HepG2 (cell line): ENCODE results near the gene TUBA8. TPM values are rescaled to one million over a fixed set of nuclear protein-coding genes. Genes with fewer than 3 reads are reported as not detected.
A peak's percentile ranks its signal among the peaks of the same experiment; 100 is the strongest.

ENCODE experiments used
- KLF9 ChIP-seq: IDR thresholded peaks from 2 replicates; pipeline ENCODE4 v1.6.1; 2016; ENCODE audit warnings: low read depth
- NAIF1 ChIP-seq: sonication (generic); formaldehyde crosslinking; IDR thresholded peaks from 2 replicates; pipeline ENCODE4 v1.5.0; 2020; ENCODE audit warnings: mild to moderate bottlenecking, missing genetic modification reagents, borderline replicate concordance
- SMYD3 ChIP-seq: sonication (generic); formaldehyde crosslinking; IDR thresholded peaks from 2 replicates; pipeline ENCODE4 v1.8.1; 2023; ENCODE audit warnings: mild to moderate bottlenecking, missing genetic modification reagents
- SNRNP70 ChIP-seq: fragments of 200-400 bp; formaldehyde crosslinking; IDR thresholded peaks from 2 replicates; pipeline ENCODE4 v1.6.1; 2017; ENCODE audit warnings: mild to moderate bottlenecking, low read depth, low read length, moderate library complexity
- SRSF1 ChIP-seq: fragments of 200-400 bp; formaldehyde crosslinking; optimal IDR thresholded peaks from 2 replicates; pipeline ENCODE3; 2017; ENCODE audit warnings: mild to moderate bottlenecking, low read depth, low read length, moderate library complexity
- THAP8 ChIP-seq: sonication (generic); formaldehyde crosslinking; IDR thresholded peaks from 2 replicates; pipeline ENCODE4 v1.5.1; 2020; ENCODE audit warnings: missing genetic modification reagents, mild to moderate bottlenecking, borderline replicate concordance
- ZBTB40 ChIP-seq, 2 experiments: fragments of 450-650 bp in 1 of 2; sonication (generic) in 1 of 2; formaldehyde crosslinking in 1 of 2; IDR thresholded peaks; 2 replicates each; pipeline versions ENCODE4 v1.6.1 to v1.8.0; 2016 to 2022; ENCODE audit warnings: antibody characterized with exemption in 1 of 2, mild to moderate bottlenecking in 1 of 2, missing genetic modification reagents in 1 of 2
- ZNF224 ChIP-seq: sonication (generic); formaldehyde crosslinking; IDR thresholded peaks from 2 replicates; pipeline ENCODE4 v1.5.0; 2020; ENCODE audit warnings: mild to moderate bottlenecking, missing genetic modification reagents
- polyA plus RNA-seq, 8 experiments: library from polyadenylated mRNA; depleted of rRNA in 3 of 8; stranded (reverse) in 7 of 8; unstranded in 1 of 8; fragments of >200 nt; fragmentation: Illumina TruSeq in 4 of 8; extraction: Trizol in 4 of 8; gene quantifications; 2 replicates each; pipeline versions ENCODE4 v1.2.1 to v1.2.3, GENCODE V29; 2011 to 2016; ENCODE audit warnings: low read depth in 4 of 8, missing spikeins in 1 of 8, mixed read lengths in 1 of 8; ENCODE audit not compliant: insufficient read depth in 1 of 8
- total RNA-seq, 5 experiments: library from RNA; depleted of rRNA; stranded (reverse); fragments of >200 nt; fragmentation: Illumina TruSeq; extraction: Trizol; gene quantifications; 2 replicates each; pipeline ENCODE4 v1.2.3, GENCODE V29; 2016; ENCODE audit warnings: low read depth in 1 of 5

Gene TUBA8
- total and polyA plus RNA-seq, 2 of the 13 experiments (the other 11 are each of a cell fraction or from before 2014, with no cell fraction given), result 0.35 to 0.69 TPM

GRCh38 chr22:18077639-18078328, 32.8 kb upstream of the TUBA8 start, which contains the start of gene PEX26 (continued):
- no peak for TF ChIP-seq KLF9 (CRISPR knock-in tag)
- no peak for TF ChIP-seq THAP8 (CRISPR knock-in tag)
- peak; percentile 59; the same call in 1 of the 2 replicates for TF ChIP-seq SMYD3 (CRISPR knock-in tag)
- no peak for TF ChIP-seq ZNF224 (CRISPR knock-in tag)
- TF ChIP-seq ZBTB40 (IDR thresholded peaks at IDR 0.05), result no peak
- no peak; the same call in 1 of the 2 replicates for TF ChIP-seq ZBTB40 (CRISPR knock-in tag; IDR thresholded peaks at IDR 0.05)
- TF ChIP-seq SRSF1, result no peak
- TF ChIP-seq SNRNP70, result no peak
- no peak for TF ChIP-seq NAIF1 (CRISPR knock-in tag)
